Measurements from ENCODE around the gene ARHGAP10.
A peak's percentile ranks its signal among the peaks of the same experiment; 100 is the strongest.

The ARHGAP10 gene

GRCh38 chr4:148004228-148004857 lies 272.5 kb downstream of the ARHGAP10 start:
- DNase-seq: no peak

- no peak for DNase-seq
Measured at GRCh38 chr4:148006001-148006400, 274.1 kb downstream of the ARHGAP10 start.

- DNase-seq: peak; percentile 54
Measured at GRCh38 chr4:148007314-148007760, 275.4 kb downstream of the ARHGAP10 start.

- DNase-seq: no peak
Measured at GRCh38 chr4:148007792-148008191, 275.9 kb downstream of the ARHGAP10 start.

- no peak for DNase-seq
Measured at GRCh38 chr4:148015058-148015457, 283.2 kb downstream of the ARHGAP10 start.

- DNase-seq: no peak
Measured at GRCh38 chr4:148015468-148015867, 283.6 kb downstream of the ARHGAP10 start.

- no peak for DNase-seq
Measured at GRCh38 chr4:148016063-148016637, 284.3 kb downstream of the ARHGAP10 start.

GRCh38 chr4:148017801-148018200 lies 285.9 kb downstream of the ARHGAP10 start:
- DNase-seq: no peak

- DNase-seq: no peak
Measured at GRCh38 chr4:148021686-148022085, 289.8 kb downstream of the ARHGAP10 start.

GRCh38 chr4:148022975-148023374 lies 291.1 kb downstream of the ARHGAP10 start:
- no peak for DNase-seq

GRCh38 chr4:148023512-148024181 lies 291.8 kb downstream of the ARHGAP10 start:
- no peak for DNase-seq

GRCh38 chr4:148025981-148026380 lies 294.1 kb downstream of the ARHGAP10 start:
- DNase-seq: no peak

GRCh38 chr4:148027201-148027600 lies 295.3 kb downstream of the ARHGAP10 start:
- DNase-seq: no peak

- no peak for DNase-seq
Measured at GRCh38 chr4:148029781-148030180, 297.9 kb downstream of the ARHGAP10 start.

- no peak for DNase-seq
Measured at GRCh38 chr4:148030193-148030873, 298.4 kb downstream of the ARHGAP10 start.

- no peak for DNase-seq
Measured at GRCh38 chr4:148034813-148035212, 302.9 kb downstream of the ARHGAP10 start.

GRCh38 chr4:148041606-148042329 lies 309.9 kb downstream of the ARHGAP10 start:
- DNase-seq: no peak

- DNase-seq: no peak
Measured at GRCh38 chr4:148044089-148044911, 312.4 kb downstream of the ARHGAP10 start.

GRCh38 chr4:148044912-148045352 lies 313.0 kb downstream of the ARHGAP10 start:
- no peak for DNase-seq

- no peak for DNase-seq
Measured at GRCh38 chr4:148048598-148048997, 316.7 kb downstream of the ARHGAP10 start.

- no peak for DNase-seq
Measured at GRCh38 chr4:148051403-148051802, 319.5 kb downstream of the ARHGAP10 start.

GRCh38 chr4:148052448-148052847 lies 320.6 kb downstream of the ARHGAP10 start:
- no peak for DNase-seq

Measured in T1000 (cell line).